Stimulated activated CD8-positive, alpha-beta memory T cell treated with anti-CD3 and anti-CD28 coated beads, Interleukin-7, amount 100 ng/mL, for 48 hours (primary cell): ENCODE results near the gene RITA1.

Experiments used
- DNase-seq, 2 donors: peaks; one replicate each; pipeline ENCODE4 v3.0.0-alpha.2; 2020; ENCODE audit warnings: low read depth in 1 of 2; ENCODE audit errors: extremely low read depth in 1 of 2

Gene RITA1

GRCh38 chr12:113226696-113227568, 41.4 kb downstream of the RITA1 start:
- no peak for DNase-seq

- no peak for DNase-seq
Observed at GRCh38 chr12:113227686-113228391, 42.3 kb downstream of the RITA1 start.

GRCh38 chr12:113228394-113229028, 43.0 kb downstream of the RITA1 start:
- DNase-seq: no peak

GRCh38 chr12:113230315-113231234, 45.1 kb downstream of the RITA1 start:
- no peak for DNase-seq

GRCh38 chr12:113231235-113232088, 45.9 kb downstream of the RITA1 start:
- DNase-seq: no peak

GRCh38 chr12:113232089-113232839, 46.7 kb downstream of the RITA1 start:
- no peak for DNase-seq

GRCh38 chr12:113232840-113233585, 47.5 kb downstream of the RITA1 start:
- DNase-seq: peak; percentile 34 to 59

GRCh38 chr12:113233967-113234366, 48.4 kb downstream of the RITA1 start:
- DNase-seq: no peak

- DNase-seq: no peak
Observed at GRCh38 chr12:113234483-113234882, 49.0 kb downstream of the RITA1 start.

GRCh38 chr12:113235976-113236375, 50.5 kb downstream of the RITA1 start:
- no peak for DNase-seq

GRCh38 chr12:113236539-113237399, 51.2 kb downstream of the RITA1 start:
- no peak for DNase-seq

- no peak for DNase-seq
Observed at GRCh38 chr12:113237748-113238147, 52.2 kb downstream of the RITA1 start.

- DNase-seq: no peak
Observed at GRCh38 chr12:113238309-113238708, 52.8 kb downstream of the RITA1 start.

- no peak for DNase-seq
Observed at GRCh38 chr12:113239288-113239771, 53.8 kb downstream of the RITA1 start.

- DNase-seq: no peak
Observed at GRCh38 chr12:113239811-113240331, 54.4 kb downstream of the RITA1 start.

GRCh38 chr12:113240395-113240794, 54.9 kb downstream of the RITA1 start:
- no peak for DNase-seq
